ENCODE data around the gene CCDC196.

DNA sequence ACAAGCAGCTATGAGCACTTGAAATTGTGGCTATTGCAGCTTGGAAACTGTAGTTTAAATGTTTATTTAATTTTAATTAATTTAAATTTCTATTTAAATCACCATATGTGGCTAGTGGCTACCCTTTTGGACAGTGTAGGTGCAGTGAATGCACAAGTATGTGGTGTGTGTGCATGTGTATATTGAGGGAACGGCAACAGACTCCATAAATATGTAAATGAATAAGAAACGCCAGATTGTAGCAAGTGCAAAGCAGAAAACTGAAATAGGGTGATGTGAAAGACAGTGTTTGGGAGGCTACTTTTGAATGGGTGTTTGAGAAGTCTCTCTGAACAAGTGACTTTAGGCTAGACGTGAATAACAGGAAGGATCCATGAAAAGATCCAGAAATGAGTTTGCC lies 32.7 kb upstream of the CCDC196 start:
- TF ChIP-seq CTCF (IDR thresholded peaks at IDR 0.05) (no peak), POLR2A (IDR thresholded peaks at IDR 0.05) (no peak)
